GM23338 (cell line): ENCODE results near the gene COL18A1. TPM values are rescaled to one million over a fixed set of nuclear protein-coding genes. Genes with fewer than 3 reads are reported as not detected.

Experiments used
- ATAC-seq: fragments of 200-7000 bp; cut with Tn5 transposase; 3 replicates; pipeline ENCODE4 v1.9.1; 2020
- DNase-seq: peaks from one replicate; pipeline ENCODE4 v3.0.0-alpha.2; 2015; ENCODE audit warnings: low spot score
- H2AFZ ChIP-seq: fragments of 200-600 bp; sonication (generic); 2 replicates; pipeline ENCODE4 v1.8.0; 2016; ENCODE audit warnings: antibody characterized with exemption, mild to moderate bottlenecking, moderate library complexity
- H3F3A ChIP-seq: fragments of 200-600 bp; sonication (generic); replicated peaks from 2 replicates; pipeline ENCODE4 v1.8.0; 2017; ENCODE audit warnings: antibody characterized with exemption, mixed run types, low read depth
- H3K27ac ChIP-seq: fragments of 200-600 bp; sonication (generic); 2 replicates; pipeline ENCODE4 v1.6.1; 2016; ENCODE audit warnings: low read depth
- H3K27me3 ChIP-seq: fragments of 200-600 bp; sonication (generic); 2 replicates; pipeline ENCODE4 v1.8.0; 2016; ENCODE audit warnings: mild to moderate bottlenecking, mixed run types, moderate library complexity; ENCODE audit not compliant: insufficient read depth
- H3K36me3 ChIP-seq: fragments of 200-600 bp; sonication (generic); 2 replicates; pipeline ENCODE4 v1.8.0; 2016; ENCODE audit warnings: mild to moderate bottlenecking; ENCODE audit not compliant: insufficient read depth
- H3K4me1 ChIP-seq: fragments of 200-600 bp; sonication (generic); 2 replicates; pipeline ENCODE4 v1.8.0; 2016; ENCODE audit warnings: mild to moderate bottlenecking, moderate library complexity; ENCODE audit not compliant: insufficient read depth
- H3K4me2 ChIP-seq: fragments of 200-600 bp; sonication (generic); 2 replicates; pipeline ENCODE4 v1.7.1; 2017; ENCODE audit warnings: mixed run types
- H3K4me3 ChIP-seq: fragments of 200-600 bp; sonication (generic); 2 replicates; pipeline ENCODE4 v1.6.1; 2016; ENCODE audit warnings: mixed run types
- H3K79me2 ChIP-seq: fragments of 200-600 bp; sonication (generic); replicated peaks from 2 replicates; pipeline ENCODE4 v1.8.0; 2017; ENCODE audit warnings: mild to moderate bottlenecking; ENCODE audit not compliant: insufficient read depth
- H3K9me2 ChIP-seq: fragments of 200-600 bp; sonication (generic); 2 replicates; pipeline ENCODE4 v1.8.0; 2017; ENCODE audit not compliant: insufficient read depth
- H4K20me1 ChIP-seq: fragments of 200-600 bp; sonication (generic); replicated peaks from 2 replicates; pipeline ENCODE4 v1.8.0; 2017; ENCODE audit warnings: mild to moderate bottlenecking; ENCODE audit not compliant: insufficient read depth
- H3K27ac Mint-ChIP-seq: 2 replicates; pipeline ENCODE4 v1.8.0; 2020; ENCODE audit warnings: inconsistent platforms, mild to moderate bottlenecking, moderate library complexity, mixed read lengths
- H3K27me3 Mint-ChIP-seq: 3 replicates; pipeline ENCODE4 v1.8.0; 2022; ENCODE audit warnings: low read depth, mild to moderate bottlenecking, moderate library complexity, mixed read lengths, inconsistent platforms; ENCODE audit not compliant: insufficient read depth, poor library complexity
- H3K36me3 Mint-ChIP-seq: 3 replicates; pipeline ENCODE4 v1.8.0; 2021; ENCODE audit warnings: low read depth, mild to moderate bottlenecking, inconsistent platforms, moderate library complexity, mixed read lengths
- H3K4me1 Mint-ChIP-seq: 3 replicates; pipeline ENCODE4 v1.8.0; 2020; ENCODE audit warnings: mild to moderate bottlenecking, inconsistent platforms, mixed read lengths
- H3K4me3 Mint-ChIP-seq: 3 replicates; pipeline ENCODE4 v1.8.0; 2021; ENCODE audit warnings: moderate library complexity, mild to moderate bottlenecking, inconsistent platforms, mixed read lengths
- H3K9me3 Mint-ChIP-seq: 3 replicates; pipeline ENCODE4 v1.8.0; 2020; ENCODE audit warnings: moderate library complexity, mild to moderate bottlenecking, inconsistent platforms, mixed read lengths
- EZH2 ChIP-seq: fragments of 200-600 bp; sonication (generic); IDR thresholded peaks from one replicate; pipeline ENCODE4 v1.8.0; 2017; ENCODE audit warnings: antibody characterized with exemption, mild to moderate bottlenecking, low read depth; ENCODE audit not compliant: unreplicated experiment
- JUNB ChIP-seq: IDR thresholded peaks from one replicate; pipeline ENCODE4 v1.6.1; 2016; ENCODE audit warnings: antibody characterized with exemption; ENCODE audit not compliant: unreplicated experiment
- POLR2AphosphoS5 ChIP-seq: IDR thresholded peaks from 2 replicates; pipeline ENCODE4 v1.6.1; 2016; ENCODE audit warnings: antibody characterized with exemption, low read depth
- REST ChIP-seq: IDR thresholded peaks from one replicate; pipeline ENCODE4 v1.6.1; 2018; ENCODE audit warnings: antibody characterized with exemption; ENCODE audit not compliant: unreplicated experiment
- ZNF331 ChIP-seq: fragments of 250-450 bp; sonication (Bioruptor Pico); IDR thresholded peaks from 2 replicates; pipeline ENCODE4 v1.5.0; 2020; ENCODE audit warnings: low read depth, mild to moderate bottlenecking, moderate library complexity
- polyA plus RNA-seq: library from polyadenylated mRNA; unstranded; fragments of >200 nt; fragmentation: Nextera tagmentation; extraction: Ambion mirVana; gene quantifications from 2 replicates; pipeline ENCODE4 v1.2.1, GENCODE V29; 2016
- total RNA-seq: library from RNA; depleted of rRNA; stranded (reverse); fragments of >200 nt; shearing (Covaris generic); gene quantifications from 2 replicates; pipeline ENCODE4 v1.2.3, GENCODE V29; 2014
- TF ChIP-seq, protein P1 (sequence below), 2 experiments: fragments of 200-600 bp in 1 of 2; sonication (generic) in 1 of 2; conservative IDR thresholded peaks; 2 replicates each; pipeline versions ENCODE4 v1.5.1 to v1.6.1; 2016 to 2017; ENCODE audit warnings: antibody characterized with exemption in 2 of 2, low read depth in 2 of 2, mild to moderate bottlenecking in 2 of 2, moderate library complexity in 1 of 2

COL18A1 gene
- total and polyA plus RNA-seq, 2 experiments from 2014 or later, result 38.4 to 430 TPM

DNA sequence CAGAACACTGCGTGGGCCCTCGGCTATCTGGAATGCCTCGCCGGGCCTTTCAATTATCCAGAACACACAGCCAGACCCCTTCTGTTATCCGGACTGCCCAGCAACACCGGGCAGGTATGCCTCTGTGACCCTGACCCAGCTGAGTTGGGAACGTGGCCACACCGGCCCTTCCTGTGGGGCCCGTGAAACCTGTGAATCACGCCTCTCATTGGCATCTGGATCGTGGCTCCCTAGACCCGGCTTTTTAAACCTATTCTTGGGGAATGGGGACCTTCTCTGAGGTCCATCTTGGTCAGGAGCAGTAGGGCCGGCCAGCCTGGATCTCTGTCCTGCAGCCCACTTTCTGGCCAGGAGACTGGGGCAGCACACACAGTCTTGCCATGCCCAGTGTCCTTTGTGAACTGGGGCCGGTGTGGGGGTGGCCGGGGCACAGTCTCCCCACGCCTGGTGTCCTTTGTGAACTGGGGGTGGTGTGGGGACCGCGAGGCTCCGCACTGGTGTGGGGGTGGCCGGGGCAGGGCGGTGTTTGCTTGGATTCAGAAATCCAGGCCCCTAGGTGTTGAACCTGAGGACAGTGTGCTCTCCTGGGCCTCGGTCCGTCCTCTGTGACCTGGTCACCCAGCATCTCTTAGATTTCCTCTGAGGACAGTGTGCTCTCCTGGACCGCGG is 11.1 kb downstream of the COL18A1 start (continued):
- TF ChIP-seq, protein P1, sequence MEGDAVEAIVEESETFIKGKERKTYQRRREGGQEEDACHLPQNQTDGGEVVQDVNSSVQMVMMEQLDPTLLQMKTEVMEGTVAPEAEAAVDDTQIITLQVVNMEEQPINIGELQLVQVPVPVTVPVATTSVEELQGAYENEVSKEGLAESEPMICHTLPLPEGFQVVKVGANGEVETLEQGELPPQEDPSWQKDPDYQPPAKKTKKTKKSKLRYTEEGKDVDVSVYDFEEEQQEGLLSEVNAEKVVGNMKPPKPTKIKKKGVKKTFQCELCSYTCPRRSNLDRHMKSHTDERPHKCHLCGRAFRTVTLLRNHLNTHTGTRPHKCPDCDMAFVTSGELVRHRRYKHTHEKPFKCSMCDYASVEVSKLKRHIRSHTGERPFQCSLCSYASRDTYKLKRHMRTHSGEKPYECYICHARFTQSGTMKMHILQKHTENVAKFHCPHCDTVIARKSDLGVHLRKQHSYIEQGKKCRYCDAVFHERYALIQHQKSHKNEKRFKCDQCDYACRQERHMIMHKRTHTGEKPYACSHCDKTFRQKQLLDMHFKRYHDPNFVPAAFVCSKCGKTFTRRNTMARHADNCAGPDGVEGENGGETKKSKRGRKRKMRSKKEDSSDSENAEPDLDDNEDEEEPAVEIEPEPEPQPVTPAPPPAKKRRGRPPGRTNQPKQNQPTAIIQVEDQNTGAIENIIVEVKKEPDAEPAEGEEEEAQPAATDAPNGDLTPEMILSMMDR (conservative IDR thresholded peaks at IDR 0.05; ENCODE audit: low read depth in 2 of 2), result no peak

- peak overlapping the region; percentile 83 for H3K27ac Mint-ChIP-seq
- Histone ChIP-seq H3K27me3 (no peaks in the 10 kb centered on the region), H3K9me2 (no peaks in the 10 kb centered on the region), H3K79me2 (peaks cover 100% of the 10 kb centered on the region), H2AFZ (no peak overlapping the region), H3F3A (0 out of 2 replicates have a peak, but pooled peaks cover 6% of the 10 kb centered on the region), H3K4me1 (peaks cover 46% of the 10 kb centered on the region), H3K27ac (peak overlapping the region; percentile 13), H3K36me3 (no peaks in the 10 kb centered on the region), H3K4me3 (peak overlapping the region; percentile 17; the same call in 1 of the 2 replicates), H4K20me1 (peaks cover 54% of the 10 kb centered on the region), H3K4me2 (peak overlapping the region; percentile 69)
- DNase-seq (peak; percentile 71), ATAC-seq (peak; percentile 44)
- TF ChIP-seq JUNB, result no peak
- TF ChIP-seq, protein P1 (conservative IDR thresholded peaks at IDR 0.05; ENCODE audit: low read depth in 2 of 2), result no peak
- no peak for TF ChIP-seq REST
- no peak for TF ChIP-seq POLR2AphosphoS5
- no peak for TF ChIP-seq ZNF331 (CRISPR knock-in tag)
- TF ChIP-seq EZH2, result no peak
- H3K27me3 Mint-ChIP-seq, result peaks cover 16% of the 10 kb centered on the region
- peak overlapping the region; percentile 54; the same call in 2 of the 3 replicates for H3K4me3 Mint-ChIP-seq
- no peaks in the 10 kb centered on the region for H3K9me3 Mint-ChIP-seq
- H3K4me1 Mint-ChIP-seq, result peaks cover 61% of the 10 kb centered on the region
- H3K36me3 Mint-ChIP-seq, result peaks cover 7% of the 10 kb centered on the region
Measured at GRCh38 chr21:45416620-45417019, 11.7 kb downstream of the COL18A1 start.
